Activated CD4-positive, alpha-beta memory T cell treated with anti-CD3 and anti-CD28 coated beads, Interleukin-2, amount 10 ng/mL, durations not matched to agents 7 days and 5 days (primary cell): ENCODE results near the gene PEMT. TPM values are rescaled to one million over a fixed set of nuclear protein-coding genes. Genes with fewer than 3 reads are reported as not detected.

Source experiments
- CTCF ChIA-PET: fragments of 350-600 bp; sonication (Branson Sonifier 250); formaldehyde crosslinking; loops from one replicate; lab custom pipeline; 2021; ENCODE audit warnings: antibody characterized with exemption, inconsistent platforms; lab: Charles Lee
- POLR2A ChIA-PET: fragments of 350-600 bp; sonication (Branson Sonifier 250); formaldehyde crosslinking; loops from one replicate; lab custom pipeline; 2021; ENCODE audit warnings: antibody characterized with exemption; lab: Charles Lee
- DNase-seq: peaks from one replicate; pipeline ENCODE4 v3.0.0-alpha.2; 2020
- H3K27ac Mint-ChIP-seq: one replicate; pipeline ENCODE4 v1.8.0; 2021; ENCODE audit warnings: mild to moderate bottlenecking, mixed read lengths
- H3K27me3 Mint-ChIP-seq: one replicate; pipeline ENCODE4 v1.8.0; 2021; ENCODE audit warnings: mixed read lengths
- H3K36me3 Mint-ChIP-seq: one replicate; pipeline ENCODE4 v1.8.0; 2021; ENCODE audit warnings: low read depth, mixed read lengths
- H3K4me1 Mint-ChIP-seq: one replicate; pipeline ENCODE4 v1.8.0; 2021; ENCODE audit warnings: mixed read lengths
- H3K4me3 Mint-ChIP-seq: one replicate; pipeline ENCODE4 v1.8.0; 2021; ENCODE audit warnings: mild to moderate bottlenecking, mixed read lengths
- H3K9me3 Mint-ChIP-seq: one replicate; pipeline ENCODE4 v1.8.0; 2021; ENCODE audit warnings: mixed read lengths
- total RNA-seq, 2 experiments: library from RNA; stranded (reverse); gene quantifications; one replicate each; pipeline ENCODE4 v1.2.3, GENCODE V29; 2021

PEMT gene
- total RNA-seq, 2 experiments from 2014 or later, result 17.2 to 22.0 TPM

DNA sequence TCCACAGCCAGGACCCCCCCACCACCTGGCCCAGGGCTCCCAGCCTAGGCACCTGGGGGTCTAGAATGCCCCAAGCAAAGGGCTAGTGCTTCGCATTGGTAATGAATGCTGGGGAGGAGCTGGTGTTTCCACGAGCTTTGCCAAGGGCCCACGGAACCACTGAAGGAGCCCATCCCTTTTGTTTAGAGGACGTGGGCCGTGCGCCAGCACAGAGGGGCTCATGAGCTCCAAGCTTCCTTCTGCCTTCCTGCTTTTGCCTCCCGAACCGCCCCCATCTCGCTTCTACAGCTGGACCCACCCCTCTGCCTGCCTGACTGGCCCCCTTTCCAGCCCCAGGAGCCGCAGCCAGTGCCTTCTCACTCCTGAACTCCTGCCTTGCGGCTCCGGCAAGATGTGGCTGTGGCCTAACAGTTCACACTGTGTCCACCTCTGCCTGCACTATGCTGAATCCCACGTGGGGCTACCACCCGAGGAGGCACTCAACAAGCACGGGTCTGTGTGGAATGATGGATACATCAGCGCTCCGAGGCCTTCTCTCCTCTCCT is 63.5 kb downstream of the PEMT start:
- H3K9me3 Mint-ChIP-seq, result no peaks in the 10 kb centered on the region
- H3K4me1 Mint-ChIP-seq, result no peaks in the 10 kb centered on the region
- no peak overlapping the region for H3K27ac Mint-ChIP-seq
- no peaks in the 10 kb centered on the region for H3K27me3 Mint-ChIP-seq
- DNase-seq, result no peak
- ChIA-PET POLR2A (no interaction called here), CTCF (no interaction called here)
- H3K4me3 Mint-ChIP-seq, result no peak overlapping the region
- no peaks in the 10 kb centered on the region for H3K36me3 Mint-ChIP-seq

DNA sequence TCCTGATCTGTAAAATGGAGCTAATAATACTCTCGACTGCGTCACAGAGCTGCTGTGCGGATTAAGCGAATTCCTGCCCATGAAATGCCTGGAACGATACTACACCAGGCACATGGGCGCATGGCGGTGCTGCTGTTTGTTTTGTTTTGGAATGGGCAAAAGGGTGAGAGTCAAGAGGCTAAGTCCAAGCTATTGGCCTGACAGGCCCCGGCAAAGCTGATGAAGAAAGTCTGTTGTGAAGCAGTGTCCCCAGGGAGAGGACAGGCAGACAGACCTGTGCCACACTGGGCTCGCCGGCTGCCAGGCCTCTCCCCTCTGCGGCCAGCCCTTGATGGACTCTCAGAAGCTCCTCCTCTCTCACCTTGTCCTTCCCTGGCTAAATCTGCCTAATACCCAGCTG is 64.0 kb downstream of the PEMT start:
- DNase-seq, result no peak
- ChIA-PET CTCF (no interaction called here), POLR2A (no interaction called here)
- no peaks in the 10 kb centered on the region for H3K27me3 Mint-ChIP-seq
- H3K4me1 Mint-ChIP-seq, result no peaks in the 10 kb centered on the region
- H3K36me3 Mint-ChIP-seq, result no peaks in the 10 kb centered on the region
- no peak overlapping the region for H3K4me3 Mint-ChIP-seq
- no peaks in the 10 kb centered on the region for H3K9me3 Mint-ChIP-seq
- H3K27ac Mint-ChIP-seq, result no peak overlapping the region

DNA sequence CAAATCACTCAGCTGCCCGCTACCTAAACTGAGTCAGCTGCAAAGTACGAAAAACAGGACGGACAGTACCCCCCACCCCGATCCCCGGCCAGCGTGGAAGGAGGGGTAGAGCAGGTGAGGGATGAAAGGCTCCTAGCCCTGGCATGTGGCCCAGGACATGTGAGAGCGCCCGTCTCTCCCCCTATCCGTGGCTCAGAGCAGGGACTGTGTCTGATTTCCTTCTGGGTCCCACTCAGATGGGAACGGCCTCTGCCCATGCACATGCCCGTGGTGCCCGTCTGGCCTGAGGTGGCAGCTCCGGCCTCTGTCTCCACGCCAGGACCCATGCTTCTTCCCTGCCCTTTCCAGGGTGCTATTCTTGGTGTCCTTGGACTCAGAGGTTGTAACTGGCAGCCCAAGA is 65.1 kb downstream of the PEMT start:
- H3K27me3 Mint-ChIP-seq, result no peaks in the 10 kb centered on the region
- no peaks in the 10 kb centered on the region for H3K36me3 Mint-ChIP-seq
- H3K27ac Mint-ChIP-seq, result no peak overlapping the region
- H3K4me3 Mint-ChIP-seq, result no peak overlapping the region
- no peaks in the 10 kb centered on the region for H3K4me1 Mint-ChIP-seq
- H3K9me3 Mint-ChIP-seq, result no peaks in the 10 kb centered on the region
- no peak for DNase-seq
- POLR2A ChIA-PET, result no interaction called here
- CTCF ChIA-PET, result no interaction called here

DNA sequence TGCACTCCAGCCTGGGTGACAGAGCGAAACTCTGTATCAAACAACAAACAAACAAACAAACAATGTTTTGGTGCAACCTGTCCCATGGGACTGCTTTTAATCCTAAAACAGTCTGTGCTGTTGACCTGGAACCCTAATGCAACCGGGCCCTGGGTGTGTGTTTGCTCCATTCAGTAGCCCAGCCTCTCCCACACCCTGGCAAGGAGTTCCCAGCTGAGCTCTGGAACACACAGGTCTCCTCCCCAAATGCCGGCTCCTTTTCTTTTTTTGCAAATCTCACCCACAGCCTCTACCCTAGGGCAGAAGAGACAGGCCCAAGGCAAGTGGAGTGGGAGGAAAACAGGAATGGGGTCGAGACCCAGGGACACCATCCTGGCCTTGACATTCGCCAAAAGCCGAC is 65.6 kb downstream of the PEMT start:
- H3K27me3 Mint-ChIP-seq, result no peaks in the 10 kb centered on the region

DNA sequence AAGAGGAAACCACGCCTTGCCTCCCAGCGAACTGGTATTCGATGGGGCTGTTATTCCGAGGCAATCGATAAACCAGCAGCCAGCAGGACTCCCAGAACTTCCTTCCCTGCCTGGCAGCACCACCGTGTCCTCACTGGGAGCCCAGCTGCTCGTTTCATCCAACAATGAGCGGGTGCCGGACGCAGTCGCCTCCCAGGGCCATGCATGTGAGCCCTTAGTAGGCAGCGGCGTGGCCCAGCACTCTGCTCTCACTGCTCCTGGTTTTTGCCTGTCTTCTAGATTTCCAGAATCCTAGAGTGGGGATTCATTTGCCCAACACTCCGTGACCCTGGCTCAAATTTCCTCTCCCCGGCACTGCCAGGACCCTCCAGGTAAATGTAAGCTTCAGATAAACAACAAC is 66.2 kb downstream of the PEMT start:
- Mint-ChIP-seq H3K9me3 (no peaks in the 10 kb centered on the region), H3K4me3 (no peak overlapping the region), H3K36me3 (no peaks in the 10 kb centered on the region), H3K27me3 (no peaks in the 10 kb centered on the region), H3K27ac (no peak overlapping the region), H3K4me1 (no peaks in the 10 kb centered on the region)
- POLR2A ChIA-PET, result no interaction called here
- no peak for DNase-seq
- CTCF ChIA-PET, result no interaction called here

More for the DNA sequence above, 65.6 kb downstream of the PEMT start:
- ChIA-PET POLR2A (no interaction called here), CTCF (no interaction called here)
- Mint-ChIP-seq H3K36me3 (no peaks in the 10 kb centered on the region), H3K4me1 (no peaks in the 10 kb centered on the region), H3K9me3 (no peaks in the 10 kb centered on the region), H3K27ac (no peak overlapping the region), H3K4me3 (no peak overlapping the region)
- no peak for DNase-seq

DNA sequence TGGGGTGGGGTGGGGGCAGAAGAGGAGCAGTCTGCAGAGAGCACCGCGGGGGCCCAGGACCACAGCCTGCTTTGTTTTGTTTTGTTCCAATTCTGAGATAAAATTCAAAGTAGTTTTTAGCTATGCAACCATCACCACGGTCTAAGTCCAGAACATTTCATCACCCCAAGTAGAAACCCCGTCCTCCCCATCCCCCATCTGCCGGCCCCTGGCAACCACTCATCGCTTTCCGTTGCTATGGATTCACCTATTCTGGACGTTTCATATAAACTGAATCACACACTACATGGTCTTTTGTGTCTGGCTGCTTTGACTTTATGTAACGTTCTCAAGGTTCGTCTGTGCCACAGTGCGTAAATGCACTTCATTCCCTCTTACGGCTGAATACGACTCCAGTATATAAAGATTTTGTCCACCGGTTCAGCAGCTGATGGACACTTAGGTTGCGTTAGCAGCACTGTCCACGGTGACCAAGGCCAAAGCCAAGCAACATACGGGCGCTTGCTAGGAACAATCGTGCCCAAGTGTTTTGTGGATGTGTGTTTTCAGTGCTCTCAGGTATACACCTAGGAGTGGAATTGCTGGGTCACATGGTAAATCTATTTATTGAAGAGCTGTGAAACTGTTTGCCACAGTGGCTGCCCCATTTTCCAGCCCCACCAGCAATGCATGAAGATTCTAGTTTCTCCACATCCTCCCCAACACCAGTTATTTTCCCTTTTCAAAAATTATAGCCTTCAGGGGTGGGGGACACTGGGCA is 67.6 kb downstream of the PEMT start:
- no peaks in the 10 kb centered on the region for H3K9me3 Mint-ChIP-seq
- ChIA-PET CTCF (interaction anchor here (0.7 kb wide), 1 partner anchor 243 kb away, joined by 4 read pairs; the partner anchor contains the start of gene COPS3), POLR2A (no interaction called here)
- no peaks in the 10 kb centered on the region for H3K4me1 Mint-ChIP-seq
- H3K27ac Mint-ChIP-seq, result no peak overlapping the region
- no peaks in the 10 kb centered on the region for H3K36me3 Mint-ChIP-seq
- no peak overlapping the region for H3K4me3 Mint-ChIP-seq
- H3K27me3 Mint-ChIP-seq, result no peaks in the 10 kb centered on the region
- DNase-seq, result no peak

DNA sequence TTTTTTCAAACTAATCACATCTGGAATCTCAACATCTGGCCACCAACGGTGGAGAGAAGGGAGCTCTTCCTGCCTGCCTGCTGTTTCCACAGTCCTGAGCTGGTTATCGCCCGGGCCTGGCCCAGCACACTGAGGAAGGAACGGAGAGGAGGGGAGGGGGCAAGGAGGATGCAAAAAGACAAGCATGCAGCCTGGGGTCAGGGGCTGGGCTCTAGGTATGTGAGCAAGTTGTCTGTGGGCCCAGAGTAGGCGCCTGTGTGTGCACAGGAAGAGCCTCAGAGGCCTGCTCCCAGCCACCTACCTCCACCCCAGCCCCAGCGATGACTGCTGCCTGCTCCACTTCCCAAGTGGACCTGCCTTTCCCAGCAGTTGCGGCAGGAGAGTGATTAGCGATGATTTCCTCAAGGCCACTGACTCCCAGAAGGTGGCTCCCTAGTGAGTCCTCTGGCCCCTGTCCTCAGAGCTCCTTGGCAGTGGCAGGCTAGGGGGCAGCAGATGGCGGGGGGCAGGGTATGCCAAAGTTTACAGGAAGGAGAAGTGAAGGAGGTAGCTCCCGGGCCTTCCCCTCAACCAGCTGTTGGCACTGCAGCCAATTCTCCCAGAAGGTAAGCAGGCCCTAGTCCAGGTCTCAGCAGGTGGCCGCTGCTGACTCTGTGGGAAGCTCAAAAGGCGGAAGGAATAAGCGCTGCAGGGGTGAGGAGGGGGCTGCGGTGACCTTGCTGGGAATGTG is 68.3 kb downstream of the PEMT start:
- ChIA-PET POLR2A (no interaction called here), CTCF (no interaction called here)
- no peaks in the 10 kb centered on the region for H3K36me3 Mint-ChIP-seq
- no peaks in the 10 kb centered on the region for H3K27me3 Mint-ChIP-seq
- H3K27ac Mint-ChIP-seq, result no peak overlapping the region
- no peak for DNase-seq
- no peaks in the 10 kb centered on the region for H3K4me1 Mint-ChIP-seq
- H3K4me3 Mint-ChIP-seq, result no peak overlapping the region
- no peaks in the 10 kb centered on the region for H3K9me3 Mint-ChIP-seq

DNA sequence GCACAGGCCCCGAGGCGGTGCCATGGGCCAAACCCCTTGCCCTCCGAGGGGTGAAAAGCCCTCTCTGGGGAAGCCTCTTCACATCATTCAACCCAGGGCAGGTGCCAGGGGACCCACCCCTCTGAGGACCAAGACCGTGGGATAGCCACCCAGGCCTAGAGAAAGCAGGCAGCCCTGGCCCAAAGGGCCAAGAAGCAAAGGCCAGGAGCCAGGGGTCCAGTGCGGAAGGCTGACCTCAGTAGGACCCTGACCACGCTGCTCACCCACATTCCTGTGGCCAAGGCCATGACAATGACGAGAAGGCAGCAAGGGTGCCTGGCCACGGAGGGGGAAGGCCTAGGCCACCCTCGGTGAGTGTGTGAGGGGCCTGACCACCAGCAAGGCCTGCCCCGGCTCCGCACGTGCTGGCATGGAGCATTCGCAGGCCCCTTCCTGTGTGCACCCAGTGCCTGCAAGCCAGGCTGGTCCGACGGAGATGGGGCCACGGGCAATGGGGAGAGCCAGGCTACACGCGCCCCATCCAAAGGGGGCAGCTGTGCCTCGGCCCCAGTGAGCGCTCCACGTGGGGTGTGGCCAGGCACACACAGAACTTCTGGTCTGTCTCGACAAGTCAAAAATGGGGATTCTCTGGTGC is 70.8 kb downstream of the PEMT start:
- no peaks in the 10 kb centered on the region for H3K27me3 Mint-ChIP-seq
- POLR2A ChIA-PET, result no interaction called here
- no peak overlapping the region for H3K4me3 Mint-ChIP-seq
- no peaks in the 10 kb centered on the region for H3K36me3 Mint-ChIP-seq
- CTCF ChIA-PET, result no interaction called here
- no peak overlapping the region for H3K27ac Mint-ChIP-seq
- no peak for DNase-seq
- no peaks in the 10 kb centered on the region for H3K4me1 Mint-ChIP-seq
- no peaks in the 10 kb centered on the region for H3K9me3 Mint-ChIP-seq

DNA sequence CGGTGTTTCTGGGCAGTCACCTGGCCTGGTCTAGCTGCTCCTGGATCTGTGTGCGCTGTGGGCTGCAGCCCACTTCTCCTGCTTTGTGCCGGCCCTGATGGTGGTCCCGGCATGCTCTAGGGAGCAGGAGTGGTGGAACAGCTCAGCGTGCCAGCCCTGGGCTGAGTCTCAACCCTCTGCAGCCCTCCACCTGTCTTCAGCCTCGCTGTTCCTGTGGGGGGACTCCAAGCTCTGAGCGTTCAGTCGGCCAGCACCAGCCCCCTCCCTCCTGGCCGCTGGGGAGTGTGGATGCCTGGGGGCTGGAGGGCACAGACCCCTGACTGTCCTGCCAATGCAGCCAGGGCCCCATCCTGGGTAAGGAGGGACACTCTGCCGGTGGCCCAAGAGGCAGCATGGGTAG is 71.6 kb downstream of the PEMT start:
- ChIA-PET POLR2A (no interaction called here), CTCF (no interaction called here)
- no peak overlapping the region for H3K27ac Mint-ChIP-seq
- no peaks in the 10 kb centered on the region for H3K9me3 Mint-ChIP-seq
- no peak for DNase-seq
- no peak overlapping the region for H3K4me3 Mint-ChIP-seq
- H3K4me1 Mint-ChIP-seq, result no peaks in the 10 kb centered on the region
- H3K27me3 Mint-ChIP-seq, result no peaks in the 10 kb centered on the region
- H3K36me3 Mint-ChIP-seq, result no peaks in the 10 kb centered on the region

DNA sequence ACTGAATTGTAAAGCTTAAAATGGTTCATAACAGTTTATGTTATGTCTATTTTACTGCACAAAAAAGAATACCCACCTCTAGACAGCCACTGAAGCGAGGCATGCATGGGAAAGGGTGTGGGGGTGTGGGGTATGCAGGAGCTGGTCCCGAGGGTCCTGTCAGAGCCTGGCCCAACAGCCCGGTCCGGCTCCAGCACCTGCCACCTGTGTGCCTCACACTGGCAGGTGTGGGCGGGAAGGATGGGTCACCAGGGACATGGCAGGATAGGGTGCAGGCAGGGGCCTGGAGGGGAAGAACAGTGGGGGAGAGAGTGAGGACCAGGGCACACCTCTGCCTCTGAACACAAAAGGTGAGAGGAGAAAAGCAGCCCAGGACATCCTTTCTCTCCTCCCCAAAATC is 72.6 kb downstream of the PEMT start:
- H3K4me1 Mint-ChIP-seq, result no peaks in the 10 kb centered on the region
- no peak overlapping the region for H3K4me3 Mint-ChIP-seq
- H3K27me3 Mint-ChIP-seq, result no peaks in the 10 kb centered on the region
- ChIA-PET CTCF (no interaction called here), POLR2A (no interaction called here)
- no peak for DNase-seq
- H3K27ac Mint-ChIP-seq, result no peak overlapping the region
- no peaks in the 10 kb centered on the region for H3K36me3 Mint-ChIP-seq
- no peaks in the 10 kb centered on the region for H3K9me3 Mint-ChIP-seq

DNA sequence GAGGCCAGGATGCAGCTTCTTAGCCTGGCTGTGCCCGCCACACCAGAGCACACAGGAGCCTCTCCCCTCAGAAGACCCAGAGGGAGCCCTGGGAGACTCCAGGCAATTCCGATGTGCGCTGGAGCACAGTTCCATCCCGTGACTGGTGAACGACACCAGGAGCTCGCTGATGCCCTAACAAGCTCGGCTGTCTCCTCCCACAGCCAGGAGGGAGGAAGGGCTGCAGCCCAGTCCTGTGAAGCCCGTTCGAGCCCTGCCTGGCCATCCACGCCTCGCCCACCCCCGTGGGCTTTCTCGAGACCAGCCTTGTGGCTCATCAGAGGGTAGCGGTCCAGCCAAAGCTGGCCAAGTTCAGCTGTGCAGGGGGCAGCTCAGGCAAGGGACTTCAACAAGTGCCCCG is 73.5 kb downstream of the PEMT start:
- H3K27ac Mint-ChIP-seq, result no peak overlapping the region
- no peaks in the 10 kb centered on the region for H3K36me3 Mint-ChIP-seq
- CTCF ChIA-PET, result no interaction called here
- no peaks in the 10 kb centered on the region for H3K4me1 Mint-ChIP-seq
- DNase-seq, result no peak
- H3K9me3 Mint-ChIP-seq, result no peaks in the 10 kb centered on the region
- POLR2A ChIA-PET, result no interaction called here
- H3K27me3 Mint-ChIP-seq, result no peaks in the 10 kb centered on the region
- no peak overlapping the region for H3K4me3 Mint-ChIP-seq

DNA sequence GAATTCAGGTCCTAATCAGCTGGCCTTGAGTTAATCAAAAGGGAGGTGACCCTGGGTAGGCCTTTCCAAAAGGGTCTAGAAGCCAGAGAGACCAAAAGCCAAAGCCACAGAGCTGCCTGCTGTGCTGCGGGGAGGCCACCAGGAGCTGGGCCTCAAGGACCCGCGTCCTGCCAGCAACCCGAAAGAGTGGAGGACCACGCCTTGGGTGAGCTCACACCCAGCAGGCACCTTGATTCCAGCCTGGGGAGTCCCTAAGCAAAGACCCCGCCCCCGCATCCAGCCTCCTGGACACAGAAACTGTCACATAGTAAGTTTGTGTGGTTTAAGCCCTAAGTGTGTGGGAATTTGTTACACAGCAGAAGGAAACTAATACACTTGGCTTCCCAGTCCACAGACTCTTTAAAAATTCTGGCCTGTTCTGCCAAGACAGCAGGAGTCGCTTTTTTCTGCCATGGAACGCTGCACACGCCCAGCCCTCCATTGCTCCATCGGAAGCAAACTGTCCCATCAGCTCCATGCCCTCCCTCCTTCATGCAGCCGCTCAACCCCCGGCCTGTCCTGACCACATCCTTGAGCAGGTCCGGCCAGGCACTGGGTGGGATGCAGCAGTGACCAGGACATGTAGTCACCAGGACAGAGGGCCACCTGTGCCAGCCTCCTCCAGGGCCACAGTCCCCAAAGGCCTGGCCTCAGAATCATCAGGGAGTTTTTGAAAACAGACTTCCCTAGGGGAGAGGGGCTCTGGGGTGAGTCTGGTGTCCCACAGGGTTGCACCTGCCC is 74.4 kb downstream of the PEMT start:
- no peaks in the 10 kb centered on the region for H3K27me3 Mint-ChIP-seq
- H3K9me3 Mint-ChIP-seq, result no peaks in the 10 kb centered on the region
- POLR2A ChIA-PET, result no interaction called here
- no peak for DNase-seq
- CTCF ChIA-PET, result interaction anchor here (1.0 kb wide), 1 partner anchor 21 kb away, joined by 3 read pairs; the partner anchor contains the start of gene RASD1
- H3K4me1 Mint-ChIP-seq, result no peaks in the 10 kb centered on the region
- no peaks in the 10 kb centered on the region for H3K36me3 Mint-ChIP-seq
- no peak overlapping the region for H3K4me3 Mint-ChIP-seq
- H3K27ac Mint-ChIP-seq, result no peak overlapping the region
